NCI-H1930 (cell line): ENCODE measurements around the gene CXCL16.

Experiments used
- DNase-seq, 2 experiments: peaks; one replicate each; lab custom pipeline; 2025; lab: John Stamatoyannopoulos, UW

Gene CXCL16

DNA sequence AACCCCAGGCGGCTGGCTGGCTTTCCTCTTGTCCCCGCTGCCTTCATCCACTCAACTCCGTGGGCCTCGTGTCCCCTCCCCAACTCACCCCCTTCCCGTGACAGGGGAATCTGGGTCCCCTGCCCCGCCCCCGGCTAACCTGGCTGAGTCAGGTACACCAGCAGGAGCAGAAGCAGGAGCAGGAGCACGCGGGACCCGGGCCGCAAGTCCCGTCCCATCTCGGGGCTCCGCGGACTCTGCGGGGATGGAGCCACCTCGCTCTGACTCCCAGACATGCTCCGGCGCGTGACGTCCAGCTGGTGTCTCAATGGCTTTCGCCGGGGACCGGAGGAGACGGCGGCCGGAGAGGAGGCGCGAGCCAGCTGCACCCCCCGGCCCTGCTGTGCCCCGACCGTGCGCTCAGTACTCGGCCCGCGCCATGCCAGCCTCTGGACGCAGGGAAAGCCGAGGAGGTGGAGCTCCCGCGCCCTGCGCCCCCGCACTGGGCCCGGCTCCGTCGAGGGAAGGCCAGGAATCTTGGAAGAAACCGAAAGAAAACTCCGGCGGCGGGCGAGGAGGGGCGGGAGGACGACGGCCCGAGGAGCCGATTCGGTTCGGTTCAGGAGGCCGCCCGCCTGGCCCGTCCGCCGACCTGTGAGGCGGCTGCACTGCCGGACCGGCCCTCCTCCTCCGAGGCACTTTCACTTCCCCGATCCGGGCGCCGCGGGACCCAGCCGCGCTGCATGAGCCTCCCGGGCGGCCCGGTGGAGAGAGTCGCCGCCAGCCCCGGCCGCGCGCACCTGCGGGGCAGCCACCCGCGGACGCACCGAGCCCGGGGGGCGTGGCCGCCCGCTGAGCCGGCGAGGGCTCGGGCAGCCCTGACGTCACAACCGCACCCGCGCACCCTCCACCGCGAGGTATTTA, at the start of gene CXCL16, which contains the start of gene ZMYND15:
CXCL16 (minus strand) TSS at position 807 of the 903 bp plus-strand sequence; CDS start at position 218, 589 bp downstream.
ZMYND15 (plus strand) TSS at position 712 of the 903 bp plus-strand sequence. CDS start 716 bp downstream, outside the sequence.
- peak in 1 of 2 experiments; percentile 18 for DNase-seq

GRCh38 chr17:4788807-4789700, 49.3 kb upstream of the CXCL16 start, which contains the start of gene GLTPD2:
Gene GLTPD2 (plus strand): TSS chr17:4788964. CDS start chr17:4789012, 48 bp downstream.
- no peak for DNase-seq

- DNase-seq: no peak
Measured at GRCh38 chr17:4788159-4788806, 48.6 kb upstream of the CXCL16 start.

GRCh38 chr17:4786516-4786915, 46.8 kb upstream of the CXCL16 start:
- DNase-seq: no peak

- DNase-seq: no peak
Measured at GRCh38 chr17:4786106-4786511, 46.4 kb upstream of the CXCL16 start, which contains the start of gene VMO1. Gene VMO1 (minus strand): TSS chr17:4786364. CDS start chr17:4786352, 12 bp downstream.

DNA sequence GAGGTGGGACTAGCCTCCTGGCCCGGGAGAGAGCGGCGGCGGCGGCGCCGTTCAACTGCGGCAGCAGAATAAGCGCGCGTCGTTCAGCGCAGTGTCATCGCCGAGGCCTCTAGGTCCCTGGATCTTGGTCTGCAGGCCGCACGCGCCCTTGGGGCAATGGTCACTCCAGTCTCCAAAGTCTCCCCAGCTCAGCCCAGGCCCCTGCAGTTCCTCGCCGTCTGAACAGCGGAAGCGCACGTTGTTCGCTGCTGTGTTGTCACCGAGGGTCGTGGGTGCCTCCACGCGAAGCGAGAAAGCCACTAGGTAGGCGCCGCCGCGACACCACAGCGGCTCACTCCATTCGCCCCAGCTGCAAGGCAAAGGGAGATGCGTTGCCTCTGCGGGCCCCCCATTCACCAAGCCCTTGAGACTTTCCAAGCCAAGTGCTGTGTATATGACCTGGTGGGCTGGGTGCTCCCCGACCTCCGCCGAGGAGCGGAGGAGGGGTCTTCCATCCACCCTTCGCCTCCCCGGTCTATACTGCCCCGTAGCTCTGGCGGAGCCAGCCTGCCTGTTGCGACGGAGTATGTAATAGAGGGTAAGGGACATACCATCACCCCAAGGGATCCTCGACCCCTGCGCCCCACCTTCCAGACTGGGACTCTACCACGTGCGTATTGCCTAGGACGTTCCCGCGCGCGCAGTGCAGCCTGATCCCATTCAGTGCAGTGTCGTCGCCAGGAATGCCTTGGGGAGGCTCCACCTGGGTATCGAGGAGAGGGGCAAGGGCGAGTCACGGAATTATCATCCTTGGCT, 45.8 kb upstream of the CXCL16 start:
- no peak for DNase-seq

DNA sequence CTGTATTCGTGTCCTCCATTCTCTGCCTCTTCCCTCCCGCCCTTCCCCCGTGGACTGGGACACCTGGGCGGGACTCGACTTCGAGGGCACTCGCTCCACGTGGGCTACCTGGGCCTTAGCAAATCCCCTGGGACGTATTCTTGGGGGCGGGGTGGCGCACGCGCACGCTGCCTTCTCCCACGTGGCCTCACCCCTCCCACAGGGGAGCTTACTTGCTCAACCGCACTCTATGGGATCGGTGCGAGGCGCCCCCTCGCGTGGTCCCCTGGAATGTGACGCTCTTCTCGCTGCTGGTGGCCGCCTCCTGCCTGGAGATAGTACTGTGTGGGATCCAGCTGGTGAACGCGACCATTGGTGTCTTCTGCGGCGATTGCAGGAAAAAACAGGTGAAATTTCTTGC, 42.9 kb upstream of the CXCL16 start:
- DNase-seq: peak; percentile 52 to 56

DNA sequence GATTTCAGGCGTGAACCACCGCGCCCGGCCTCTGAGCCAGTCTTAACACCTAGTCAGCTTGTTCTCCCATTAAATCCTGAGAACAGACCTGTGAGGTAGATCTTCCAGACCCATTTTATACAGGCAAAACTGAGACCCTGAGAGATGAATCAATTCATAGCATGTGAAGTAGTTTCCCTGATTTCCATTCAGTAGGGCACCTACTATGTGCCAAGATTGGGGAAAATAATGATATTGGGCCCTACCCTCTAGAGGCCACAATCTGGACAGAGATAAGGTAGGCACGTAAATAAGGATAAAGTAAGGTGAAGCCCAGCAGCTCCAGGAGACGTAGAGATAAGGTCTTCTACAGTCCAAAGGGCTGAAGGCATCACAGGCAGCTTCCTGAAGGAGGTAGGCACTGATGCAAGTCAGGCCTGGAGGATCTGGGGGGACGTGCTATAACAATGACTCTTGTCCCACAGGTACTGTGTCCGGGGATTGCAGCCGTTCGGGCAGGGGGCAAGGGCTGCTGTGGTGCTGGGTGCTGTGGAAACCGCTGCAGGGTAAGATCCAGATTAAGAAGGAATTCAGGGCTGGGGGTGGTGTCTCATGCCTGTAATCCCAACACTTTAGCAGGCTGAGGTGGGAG, 40.7 kb upstream of the CXCL16 start:
- DNase-seq: no peak

DNA sequence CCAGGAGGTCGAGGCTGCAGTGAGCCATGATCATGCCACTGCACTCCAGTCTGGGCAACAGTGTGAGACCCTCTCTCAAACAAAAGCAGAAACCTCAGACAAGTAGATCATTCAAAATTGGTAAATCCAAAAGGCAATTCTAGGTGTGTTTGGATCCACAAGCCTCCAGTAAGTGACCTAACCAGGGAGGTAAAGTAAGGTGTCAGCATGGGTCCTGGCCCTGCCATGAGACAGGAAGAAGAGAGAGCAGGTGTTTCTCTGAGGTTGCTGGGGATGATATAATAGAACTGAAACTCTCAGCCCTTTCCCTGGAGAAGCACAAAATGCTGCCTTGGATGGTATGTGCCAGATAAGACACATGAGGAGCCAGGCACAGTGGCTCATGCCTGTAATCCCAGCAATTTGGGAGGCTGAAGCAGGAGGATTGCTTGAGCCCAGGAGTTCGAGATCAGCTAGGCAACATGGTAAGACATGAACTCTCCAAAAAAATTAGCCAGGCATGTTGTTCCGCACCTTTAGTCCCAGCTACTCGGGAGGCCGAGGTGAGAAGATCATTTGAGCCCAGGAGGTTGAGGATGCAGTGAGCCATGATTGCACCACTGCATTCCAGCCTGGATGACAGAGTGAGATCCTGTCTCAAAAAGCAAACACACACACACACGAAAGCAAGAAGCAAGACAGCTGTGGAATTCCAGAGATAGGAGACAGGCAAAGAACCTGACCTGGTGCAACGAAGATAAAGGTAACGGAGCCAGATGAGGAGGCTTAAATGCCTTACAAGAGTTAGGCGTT, 38.4 kb upstream of the CXCL16 start:
- no peak for DNase-seq

GRCh38 chr17:4772235-4772613, 32.5 kb upstream of the CXCL16 start:
- DNase-seq: no peak

DNA sequence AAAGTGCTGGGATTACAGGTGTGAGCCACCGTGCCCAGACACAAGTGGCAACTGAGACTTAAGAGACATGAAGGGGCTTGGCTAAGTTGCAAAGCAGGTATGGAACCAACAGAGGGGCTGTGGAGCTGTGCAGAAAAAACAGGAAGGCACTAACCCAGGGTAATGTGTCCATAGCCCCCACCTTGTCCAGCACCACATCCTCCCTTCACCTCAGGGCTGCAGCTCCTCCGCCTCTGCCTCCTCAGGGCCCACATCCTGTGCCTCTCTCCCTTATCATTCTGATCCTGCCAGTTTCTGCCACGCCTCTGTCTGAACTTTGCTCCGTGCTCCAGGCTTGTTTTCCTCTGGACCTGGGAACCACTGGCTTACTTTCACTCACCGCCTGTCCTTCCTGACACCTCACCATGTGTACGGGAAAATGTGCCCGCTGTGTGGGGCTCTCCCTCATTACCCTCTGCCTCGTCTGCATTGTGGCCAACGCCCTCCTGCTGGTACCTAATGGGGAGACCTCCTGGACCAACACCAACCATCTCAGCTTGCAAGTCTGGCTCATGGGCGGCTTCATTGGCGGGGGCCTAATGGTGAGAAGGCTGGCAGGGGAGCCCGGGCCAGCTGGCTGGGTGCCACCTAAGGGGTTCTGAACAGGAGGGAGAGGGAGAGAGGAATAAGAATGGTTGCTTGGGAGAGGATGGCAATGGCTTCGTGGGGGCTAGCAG, 31.9 kb upstream of the CXCL16 start, which contains the start of gene TM4SF5:
TM4SF5 (plus strand) TSS at position 368 of the 716 bp plus-strand sequence; CDS start at position 405, 37 bp downstream.
- no peak for DNase-seq

GRCh38 chr17:4769628-4770027, 29.9 kb upstream of the CXCL16 start:
- DNase-seq: no peak

DNA sequence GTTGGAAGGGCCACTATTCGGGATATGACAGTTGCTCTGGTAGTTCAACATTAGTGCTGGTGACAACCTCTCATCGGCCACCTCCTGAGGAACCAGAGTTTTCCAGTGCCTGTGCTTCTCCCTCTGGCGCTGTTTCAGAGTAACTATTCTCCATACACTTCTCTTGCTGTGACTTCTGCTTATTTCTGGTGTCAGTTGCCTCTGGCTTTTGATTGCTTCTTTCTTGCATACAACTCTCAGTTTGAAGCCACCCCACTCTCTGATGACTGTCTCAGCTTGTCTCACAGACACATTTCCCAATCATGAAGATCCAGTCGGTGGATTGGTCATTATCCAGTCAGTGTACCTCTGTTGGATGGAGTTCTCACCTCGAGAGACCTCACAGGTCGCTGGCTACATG, 28.6 kb upstream of the CXCL16 start:
- DNase-seq: no peak

DNA sequence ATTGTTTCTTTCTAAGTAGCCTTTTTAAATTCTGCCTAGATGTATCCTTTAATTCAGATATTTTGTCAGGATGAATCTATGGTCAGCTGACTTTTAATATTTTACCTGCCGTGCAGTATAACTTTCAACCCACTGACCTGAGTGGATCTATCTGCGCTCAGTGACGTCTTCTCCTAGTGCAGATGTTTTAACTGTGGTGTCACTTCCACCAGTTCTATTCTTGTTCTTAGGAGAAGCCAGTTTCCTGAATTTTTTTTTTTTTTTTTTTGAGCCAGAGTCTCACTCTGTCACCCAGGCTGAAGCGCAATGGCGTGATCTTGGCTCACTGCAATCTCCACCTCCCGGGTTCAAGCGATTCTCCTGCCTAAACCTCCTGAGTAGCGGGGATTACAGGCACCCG, 27.0 kb upstream of the CXCL16 start:
- DNase-seq: no peak

- DNase-seq: no peak
Measured at GRCh38 chr17:4766201-4766600, 26.5 kb upstream of the CXCL16 start.

- DNase-seq: no peak
Measured at GRCh38 chr17:4764595-4764994, 24.9 kb upstream of the CXCL16 start.

- DNase-seq: no peak
Measured at GRCh38 chr17:4759776-4760236, 20.1 kb upstream of the CXCL16 start.

DNA sequence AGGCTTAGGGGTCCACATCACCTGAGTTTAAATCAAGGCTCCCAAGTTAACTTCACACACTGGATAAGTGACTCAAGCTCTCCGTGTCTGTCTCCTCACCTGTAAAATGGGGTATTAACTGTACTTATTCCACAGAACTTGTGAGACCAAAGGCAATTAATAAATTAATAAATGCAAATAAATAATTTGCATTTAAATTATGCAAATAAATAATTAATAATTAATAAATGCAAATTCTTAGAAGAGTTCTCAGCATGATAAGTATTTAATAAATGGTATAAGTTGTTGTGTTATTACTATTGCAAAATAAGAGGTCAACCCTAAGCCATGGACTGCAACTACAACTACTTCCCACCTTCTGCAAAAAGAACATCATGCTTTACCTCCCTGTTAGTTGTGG, 13.7 kb upstream of the CXCL16 start:
- no peak for DNase-seq

DNA sequence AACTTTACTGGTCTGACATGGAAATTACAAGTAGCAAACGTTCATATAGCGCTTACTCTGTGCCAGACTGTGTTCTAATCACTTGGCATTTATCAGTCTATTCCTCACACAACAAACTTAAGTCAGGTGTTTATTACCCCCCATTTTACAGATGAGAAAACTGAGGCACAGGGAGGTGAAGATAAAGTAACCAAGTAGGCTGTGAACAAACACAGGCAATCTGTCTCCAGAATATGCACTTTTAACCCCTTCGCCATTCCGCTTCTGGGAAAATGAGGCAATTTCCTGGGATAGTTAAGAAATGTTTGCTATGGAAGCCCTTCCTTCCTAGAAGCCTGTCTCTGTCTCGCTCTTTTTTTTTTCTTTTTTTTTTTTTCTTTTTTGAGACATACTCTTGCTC, 12.2 kb upstream of the CXCL16 start:
- no peak for DNase-seq
